ENCODE measurements around the gene ZC4H2. TPM values are rescaled to one million over a fixed set of nuclear protein-coding genes. Genes with fewer than 3 reads are reported as not detected.
"Not testable (repeated sequence)": the region's sequence is repeated elsewhere in the genome, so short reads cannot be mapped to it uniquely, and the experiment has no call there.

The ZC4H2 gene
- total RNA-seq, 1 donor, result 4.7 TPM

- no peak overlapping the region for H3K4me3 ChIP-seq (ENCODE audit: low read depth, low read length)
- TF ChIP-seq, protein P1, sequence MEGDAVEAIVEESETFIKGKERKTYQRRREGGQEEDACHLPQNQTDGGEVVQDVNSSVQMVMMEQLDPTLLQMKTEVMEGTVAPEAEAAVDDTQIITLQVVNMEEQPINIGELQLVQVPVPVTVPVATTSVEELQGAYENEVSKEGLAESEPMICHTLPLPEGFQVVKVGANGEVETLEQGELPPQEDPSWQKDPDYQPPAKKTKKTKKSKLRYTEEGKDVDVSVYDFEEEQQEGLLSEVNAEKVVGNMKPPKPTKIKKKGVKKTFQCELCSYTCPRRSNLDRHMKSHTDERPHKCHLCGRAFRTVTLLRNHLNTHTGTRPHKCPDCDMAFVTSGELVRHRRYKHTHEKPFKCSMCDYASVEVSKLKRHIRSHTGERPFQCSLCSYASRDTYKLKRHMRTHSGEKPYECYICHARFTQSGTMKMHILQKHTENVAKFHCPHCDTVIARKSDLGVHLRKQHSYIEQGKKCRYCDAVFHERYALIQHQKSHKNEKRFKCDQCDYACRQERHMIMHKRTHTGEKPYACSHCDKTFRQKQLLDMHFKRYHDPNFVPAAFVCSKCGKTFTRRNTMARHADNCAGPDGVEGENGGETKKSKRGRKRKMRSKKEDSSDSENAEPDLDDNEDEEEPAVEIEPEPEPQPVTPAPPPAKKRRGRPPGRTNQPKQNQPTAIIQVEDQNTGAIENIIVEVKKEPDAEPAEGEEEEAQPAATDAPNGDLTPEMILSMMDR (IDR thresholded peaks at IDR 0.05; ENCODE audit: insufficient read depth, low read depth, low read length), result peak; percentile 8
- no peak for DNase-seq (ENCODE audit: low read depth)
Measured at GRCh38 chrX:64885850-64886249, 90.4 kb downstream of the ZC4H2 start.

- not testable (repeated sequence) for H3K4me3 ChIP-seq (ENCODE audit: low read depth, low read length); DNase-seq (ENCODE audit: low read depth)
Measured at GRCh38 chrX:64878709-64879108, 97.5 kb downstream of the ZC4H2 start.

GRCh38 chrX:64867217-64867616 is 109.0 kb downstream of the ZC4H2 start:
- DNase-seq (ENCODE audit: low read depth), result no peak
- H3K4me3 ChIP-seq (ENCODE audit: low read depth, low read length), result no peak overlapping the region
- TF ChIP-seq, protein P1 (IDR thresholded peaks at IDR 0.05; ENCODE audit: insufficient read depth, low read depth, low read length), result no peak

Other genes starting within 250 kb of the ZC4H2 start
- 0.43 and 0.64 TPM in 2 replicates for gene ZC3H12B, start 58.4 kb upstream of the ZC4H2 start, total RNA-seq

Measured in fibroblast of villous mesenchyme (primary cell).